DOHH2 (cell line): ENCODE measurements around the gene TESMIN.

Experiments
- EZH2phosphoT487 ChIP-seq: fragments of 200-600 bp; sonication (generic); IDR thresholded peaks from 2 replicates; pipeline ENCODE4 v1.6.1; 2017; ENCODE audit warnings: borderline replicate concordance, mild to moderate bottlenecking, antibody characterized with exemption, low read length, moderate library complexity, mixed read lengths
- TF ChIP-seq, protein P1 (sequence below): fragments of 200-600 bp; sonication (generic); IDR thresholded peaks from one replicate; pipeline ENCODE4 v1.5.1; 2014; ENCODE audit warnings: antibody characterized with exemption, mild to moderate bottlenecking, low read depth, low read length; ENCODE audit not compliant: poor library complexity, severe bottlenecking

DNA sequence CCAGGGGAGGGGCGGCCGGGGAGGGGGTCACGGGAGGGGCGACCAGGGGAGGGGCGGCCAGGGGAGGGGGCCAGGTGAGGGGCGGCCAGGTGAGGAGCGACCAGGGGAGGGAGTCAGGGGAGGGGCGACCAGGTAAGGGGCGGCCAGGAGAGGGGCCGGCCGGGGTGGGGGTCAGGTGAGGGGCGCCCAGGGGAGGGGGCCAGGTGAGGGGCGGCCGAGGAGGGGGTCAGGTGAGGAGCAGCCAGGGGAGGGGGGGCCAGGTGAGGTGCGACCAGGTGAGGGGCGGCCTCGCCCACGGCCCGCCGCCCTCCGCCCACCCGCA is 355 bp downstream of the TESMIN start:
- TF ChIP-seq, protein P1, sequence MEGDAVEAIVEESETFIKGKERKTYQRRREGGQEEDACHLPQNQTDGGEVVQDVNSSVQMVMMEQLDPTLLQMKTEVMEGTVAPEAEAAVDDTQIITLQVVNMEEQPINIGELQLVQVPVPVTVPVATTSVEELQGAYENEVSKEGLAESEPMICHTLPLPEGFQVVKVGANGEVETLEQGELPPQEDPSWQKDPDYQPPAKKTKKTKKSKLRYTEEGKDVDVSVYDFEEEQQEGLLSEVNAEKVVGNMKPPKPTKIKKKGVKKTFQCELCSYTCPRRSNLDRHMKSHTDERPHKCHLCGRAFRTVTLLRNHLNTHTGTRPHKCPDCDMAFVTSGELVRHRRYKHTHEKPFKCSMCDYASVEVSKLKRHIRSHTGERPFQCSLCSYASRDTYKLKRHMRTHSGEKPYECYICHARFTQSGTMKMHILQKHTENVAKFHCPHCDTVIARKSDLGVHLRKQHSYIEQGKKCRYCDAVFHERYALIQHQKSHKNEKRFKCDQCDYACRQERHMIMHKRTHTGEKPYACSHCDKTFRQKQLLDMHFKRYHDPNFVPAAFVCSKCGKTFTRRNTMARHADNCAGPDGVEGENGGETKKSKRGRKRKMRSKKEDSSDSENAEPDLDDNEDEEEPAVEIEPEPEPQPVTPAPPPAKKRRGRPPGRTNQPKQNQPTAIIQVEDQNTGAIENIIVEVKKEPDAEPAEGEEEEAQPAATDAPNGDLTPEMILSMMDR, result no peak
- TF ChIP-seq EZH2phosphoT487, result no peak
